AG20443 (cell line): Measurements from ENCODE around the gene PCSK6.
"Not testable (repeated sequence)": the region's sequence is repeated elsewhere in the genome, so short reads cannot be mapped to it uniquely, and the experiment has no call there.

Source experiments
- DNase-seq: peaks from one replicate; pipeline ENCODE4 v3.0.0; 2012; ENCODE audit warnings: low spot score, mixed read lengths

Gene PCSK6

DNA sequence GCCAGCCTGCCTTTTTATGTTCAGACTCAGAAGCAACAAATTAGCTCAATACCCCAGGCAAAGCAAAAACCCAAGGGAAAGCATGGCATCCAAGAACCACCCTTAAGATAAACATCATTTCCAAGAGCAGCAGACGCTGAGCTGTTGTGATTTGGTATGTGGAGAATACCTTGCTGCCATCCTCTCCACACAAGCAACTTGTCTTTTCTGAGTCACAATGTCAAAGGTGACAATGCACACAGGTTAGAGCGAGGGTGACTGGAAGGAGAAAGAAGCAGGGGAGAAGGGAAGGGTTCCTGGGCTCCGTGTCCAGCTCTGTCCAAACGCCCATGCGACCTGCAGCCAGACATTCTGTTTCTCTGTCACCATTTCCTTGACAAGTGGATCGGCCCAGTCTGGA lies 6.0 kb downstream of the PCSK6 start:
- DNase-seq: no peak

DNA sequence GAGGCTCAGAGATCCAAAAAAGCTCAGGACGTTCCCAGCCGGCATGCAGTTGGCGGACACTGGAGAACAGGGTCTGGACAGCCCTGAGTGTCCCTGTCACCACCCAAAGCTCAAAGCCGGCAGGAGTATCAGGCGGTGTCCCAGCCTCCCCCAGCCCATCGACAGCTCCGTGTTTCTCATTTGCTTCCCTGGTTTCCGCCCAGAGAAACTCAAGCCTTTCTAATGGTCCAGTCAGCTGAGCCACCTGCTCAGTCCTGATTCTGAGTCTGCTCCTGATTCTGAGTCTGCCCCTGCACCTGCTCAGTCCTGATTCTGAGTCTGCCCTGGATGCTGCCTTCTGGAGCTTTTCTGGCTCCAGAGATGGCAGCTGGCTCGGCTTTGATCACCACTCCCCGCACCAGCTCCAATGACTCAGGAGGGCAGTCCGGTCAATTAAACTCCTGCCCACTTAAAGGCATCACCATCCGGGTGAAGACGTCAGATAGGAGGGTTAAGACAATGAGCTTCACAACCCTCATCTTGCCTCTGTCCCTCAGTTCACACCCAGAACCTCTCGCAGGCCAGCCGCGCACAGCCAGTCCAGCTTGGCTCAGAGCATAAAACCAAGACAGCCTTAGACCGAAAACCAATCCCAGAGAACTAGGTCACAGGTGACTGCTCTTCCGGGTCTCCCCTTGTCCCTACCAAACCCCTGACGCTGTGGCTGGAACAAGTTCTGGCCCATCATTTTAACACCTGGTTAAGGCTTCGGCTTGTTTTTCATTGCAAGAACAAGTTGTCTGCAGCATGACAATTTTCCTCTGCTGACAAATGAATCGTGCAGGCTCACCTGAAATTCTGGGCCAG lies 6.8 kb downstream of the PCSK6 start:
- DNase-seq: no peak

DNA sequence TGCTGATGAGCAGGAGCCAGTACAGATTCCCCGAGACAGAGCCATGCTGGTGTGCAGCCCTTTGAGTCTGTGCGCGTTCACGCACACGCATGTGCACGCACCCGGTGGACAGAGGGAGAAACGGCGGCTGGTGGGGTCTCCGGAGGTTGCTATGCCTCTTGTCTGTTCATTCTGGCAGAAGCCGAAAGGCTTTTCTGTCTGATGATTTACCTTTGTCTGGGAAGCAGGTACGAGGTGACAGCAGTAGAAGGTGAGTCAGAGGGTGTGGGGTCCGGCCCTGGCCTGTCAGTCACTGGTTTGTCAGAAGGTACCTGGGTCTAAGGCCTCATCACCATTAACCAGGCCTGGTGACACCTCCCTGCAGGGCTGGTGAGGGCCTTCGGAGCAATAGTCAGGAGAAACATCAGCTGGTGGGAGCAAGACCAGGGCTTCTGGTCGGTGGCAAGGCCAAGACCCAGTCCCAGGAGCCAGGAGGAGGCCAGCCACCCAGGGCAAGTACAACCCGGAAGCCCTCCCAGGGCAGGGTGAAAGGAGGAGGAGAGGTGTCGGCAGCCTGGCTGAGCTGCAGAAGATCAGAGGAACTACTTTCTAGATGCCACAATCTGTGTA lies 7.5 kb downstream of the PCSK6 start:
- no peak for DNase-seq

DNA sequence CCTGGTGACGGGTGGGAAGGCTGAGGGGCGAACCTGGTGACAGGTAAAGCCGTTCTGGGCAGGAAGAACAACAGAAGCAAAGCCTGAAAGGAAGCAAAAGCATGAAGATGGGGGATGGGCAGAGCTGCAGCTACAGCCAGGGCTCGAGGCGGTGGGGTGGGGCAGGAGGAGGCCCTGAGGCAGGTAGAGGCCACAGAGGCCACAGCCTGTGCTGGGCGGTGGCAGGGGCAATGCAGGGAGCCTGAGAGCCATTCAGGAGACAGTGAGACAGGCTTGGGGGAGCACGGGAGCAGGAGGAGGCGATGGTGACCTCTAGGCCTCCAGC lies 8.2 kb downstream of the PCSK6 start:
- DNase-seq: no peak

DNA sequence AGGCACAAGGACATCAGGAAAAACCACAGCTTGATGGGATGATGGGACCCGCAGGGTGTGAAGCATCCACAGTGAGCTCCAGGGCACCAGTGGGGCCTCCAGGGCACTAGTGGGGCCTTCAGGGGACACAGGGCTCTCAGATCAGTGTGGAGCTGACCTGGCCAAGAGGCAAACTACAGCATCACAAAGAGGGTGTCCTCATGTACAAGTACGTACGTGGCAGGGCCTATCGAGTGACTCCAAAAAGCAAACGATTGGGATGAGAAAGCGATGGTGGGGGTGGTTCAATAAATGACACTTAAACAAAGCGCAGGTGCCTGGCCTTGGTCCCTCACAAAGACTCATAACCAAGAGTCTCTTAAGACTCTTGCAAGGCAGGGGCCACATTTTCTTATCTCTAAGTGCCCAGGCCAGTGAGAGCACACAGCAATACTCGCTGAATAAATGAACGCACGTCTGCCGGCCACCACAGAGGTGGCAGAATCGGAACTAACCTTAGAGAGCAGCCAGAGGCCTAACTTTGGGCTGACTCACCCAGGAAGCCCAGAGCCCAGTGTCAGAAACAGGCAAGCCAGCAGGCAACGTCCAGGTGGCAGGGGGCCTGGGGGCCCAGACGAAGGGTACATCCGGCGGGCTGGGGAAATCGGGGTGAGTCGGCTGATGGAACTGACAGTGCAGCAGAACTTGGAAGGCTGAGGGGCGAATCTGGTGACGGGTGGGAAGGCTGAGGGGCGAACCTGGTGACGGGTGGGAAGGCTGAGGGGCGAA lies 8.7 kb downstream of the PCSK6 start:
- DNase-seq: no peak

DNA sequence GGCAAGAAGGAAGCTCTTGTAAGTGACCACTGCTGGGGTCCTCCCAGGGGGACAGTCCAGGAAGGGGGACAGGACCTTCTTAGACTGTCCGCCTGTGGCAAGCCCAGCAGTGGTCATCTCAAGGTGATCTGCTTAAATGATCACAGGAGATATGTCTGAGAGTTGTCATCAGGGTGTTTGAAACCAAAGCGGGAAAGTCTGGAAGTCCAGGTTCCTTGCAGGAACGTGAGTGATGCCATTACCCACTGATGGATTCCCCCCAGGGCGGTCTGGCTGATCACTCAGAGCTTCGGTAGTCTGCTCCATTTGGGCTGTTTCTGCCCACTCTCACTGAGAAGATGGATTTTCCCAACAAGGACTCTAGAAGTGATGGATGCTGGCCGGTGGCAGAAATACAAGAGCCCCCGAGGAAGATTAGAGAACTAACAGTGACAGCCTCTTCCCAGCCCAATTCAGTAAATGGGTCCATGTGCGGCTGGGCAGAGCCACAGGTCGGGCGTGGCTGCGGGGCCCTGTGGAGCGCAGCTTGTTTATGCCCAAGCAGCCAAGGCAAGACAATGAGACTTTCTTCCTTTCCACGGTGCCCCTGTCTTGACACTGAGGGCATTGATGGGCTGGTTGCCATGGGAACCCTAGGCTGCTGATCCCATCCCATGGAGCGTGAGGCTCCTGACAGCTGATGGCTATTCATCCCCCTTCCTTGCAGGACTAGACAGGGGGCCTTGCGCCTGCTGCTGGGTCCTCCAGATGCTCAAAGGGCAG lies 9.5 kb downstream of the PCSK6 start:
- no peak for DNase-seq

DNA sequence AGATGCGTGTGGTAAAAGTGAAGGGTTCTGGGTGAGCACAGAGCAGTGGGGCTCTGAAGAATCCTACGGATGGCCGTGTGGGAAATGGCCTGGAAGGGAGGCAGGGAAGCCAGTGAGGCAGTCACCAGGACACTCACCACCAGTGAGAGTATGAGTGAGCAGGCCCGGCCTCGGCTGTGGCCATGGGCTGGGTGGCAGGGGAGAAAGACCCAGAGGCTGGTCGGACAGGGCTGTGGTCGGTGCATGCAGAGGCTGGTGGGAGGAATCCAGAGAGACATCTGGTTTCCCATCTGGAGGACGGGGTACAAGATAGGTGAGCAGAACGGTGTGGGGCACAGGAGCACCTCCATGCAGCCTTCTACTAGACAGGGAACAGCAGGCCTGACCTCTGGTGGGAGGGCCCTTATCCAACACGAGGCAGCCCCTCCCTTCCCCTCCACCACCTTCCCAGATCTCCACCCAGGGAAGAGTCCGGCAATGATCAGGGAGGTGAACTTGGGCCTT lies 10.1 kb downstream of the PCSK6 start:
- DNase-seq: no peak

DNA sequence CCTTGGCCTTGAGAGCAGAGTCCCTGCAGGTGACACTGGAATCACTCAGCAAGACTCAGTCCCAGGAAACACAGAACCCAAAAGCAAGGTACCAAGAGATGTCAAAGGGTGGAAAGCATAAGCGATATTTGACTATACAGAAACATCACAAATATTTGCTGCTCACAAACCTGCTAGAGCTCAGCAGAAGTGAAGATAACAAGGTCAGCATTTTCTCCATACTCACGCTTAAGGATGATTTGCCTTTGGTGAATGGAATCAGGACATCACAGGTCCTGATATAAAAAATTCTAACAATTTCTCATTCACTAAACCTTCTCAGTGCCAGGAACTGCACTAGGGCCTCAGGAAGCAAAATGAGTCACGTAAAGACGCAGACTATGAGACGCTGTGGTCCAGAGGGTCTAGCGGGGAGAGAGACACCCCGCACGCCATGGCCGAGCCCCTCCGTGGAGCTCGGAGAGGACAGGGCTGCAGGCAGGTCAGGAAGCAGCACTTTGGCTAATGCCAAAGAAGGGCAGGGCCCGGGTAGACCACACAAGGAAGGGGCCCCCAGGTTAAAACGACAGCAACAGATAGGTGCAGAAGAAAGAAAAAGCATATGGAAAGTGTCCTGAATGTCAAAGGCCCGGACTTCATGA lies 10.7 kb downstream of the PCSK6 start:
- DNase-seq: no peak

DNA sequence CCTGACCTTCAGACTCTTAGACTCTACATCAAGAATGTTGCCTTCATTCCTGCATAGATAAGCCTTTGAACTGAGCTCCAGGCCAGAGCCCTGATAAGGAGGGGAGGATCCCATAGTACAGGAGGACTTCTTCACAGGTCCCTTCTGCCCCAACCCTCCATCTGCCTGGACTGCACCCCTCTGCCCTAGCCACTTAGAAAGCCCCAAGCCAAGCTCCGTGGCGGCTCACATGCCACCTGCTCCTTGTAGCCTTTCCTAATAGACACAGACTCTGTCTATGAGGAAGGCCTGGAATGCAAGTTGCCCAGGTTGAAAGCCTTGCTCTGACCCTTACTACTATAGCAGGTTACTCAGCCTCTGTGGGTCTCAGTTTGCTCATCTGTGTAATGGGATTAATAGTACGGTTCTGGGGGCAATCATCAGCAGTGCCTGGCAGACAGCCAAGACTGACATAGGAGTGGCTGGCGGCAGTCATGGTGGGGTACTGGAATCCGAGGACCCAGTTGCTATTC lies 11.6 kb downstream of the PCSK6 start:
- DNase-seq: no peak

DNA sequence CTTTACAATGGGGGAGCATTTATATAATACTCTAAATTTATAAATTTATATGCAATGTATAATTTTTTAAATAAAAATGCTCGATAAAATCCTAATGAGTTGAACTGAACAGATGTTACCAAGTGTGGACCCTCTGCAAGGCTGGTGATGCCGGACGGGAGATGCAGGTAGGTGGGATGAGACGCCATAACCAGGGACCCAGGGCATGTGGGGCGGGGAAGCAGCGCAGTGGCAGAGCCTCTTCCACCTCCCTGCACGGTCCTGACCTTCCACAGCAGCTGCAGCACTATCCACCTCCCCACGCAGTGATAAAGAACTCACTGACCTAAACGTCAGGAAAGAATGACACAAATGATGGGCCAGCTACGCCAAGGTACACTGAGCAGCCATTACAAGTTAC lies 12.8 kb downstream of the PCSK6 start:
- DNase-seq: no peak

DNA sequence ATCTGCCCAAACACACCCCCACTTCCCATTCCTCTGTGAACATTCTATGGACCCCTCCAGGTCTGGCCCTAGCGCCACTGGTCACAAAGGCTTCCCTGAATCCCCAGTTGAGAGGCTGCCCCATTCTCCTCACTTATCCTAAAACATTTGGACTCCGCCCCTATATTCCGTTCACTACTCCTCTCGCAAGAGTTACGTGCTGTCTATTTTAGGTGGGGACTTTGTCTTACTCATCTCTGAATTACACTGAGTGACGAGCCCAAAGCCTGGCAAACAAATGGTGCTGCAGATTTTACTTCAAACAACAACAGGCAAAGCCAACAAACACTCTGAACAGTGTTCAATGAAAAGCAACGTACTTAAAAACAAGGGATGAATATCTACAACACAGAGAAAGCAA lies 14.5 kb downstream of the PCSK6 start:
- DNase-seq: no peak

DNA sequence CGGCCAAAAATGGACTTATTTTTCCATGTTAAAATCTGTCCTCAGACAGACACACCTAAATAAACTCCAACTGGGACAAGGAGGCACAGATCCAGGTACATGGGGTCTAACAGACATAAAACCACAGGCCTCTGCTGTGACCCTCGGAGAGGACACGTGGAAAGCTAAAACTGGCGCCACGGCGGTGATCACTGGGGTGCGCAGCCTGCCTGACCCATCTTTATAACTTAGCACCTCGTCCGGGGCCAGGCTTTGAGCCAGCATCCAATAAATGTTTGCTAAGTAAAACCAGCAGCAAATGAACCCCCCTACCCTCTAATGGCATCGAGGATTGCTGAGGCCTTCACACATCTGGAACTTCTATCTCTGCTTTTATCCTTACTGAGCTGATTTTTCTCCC lies 15.3 kb downstream of the PCSK6 start:
- DNase-seq: no peak

DNA sequence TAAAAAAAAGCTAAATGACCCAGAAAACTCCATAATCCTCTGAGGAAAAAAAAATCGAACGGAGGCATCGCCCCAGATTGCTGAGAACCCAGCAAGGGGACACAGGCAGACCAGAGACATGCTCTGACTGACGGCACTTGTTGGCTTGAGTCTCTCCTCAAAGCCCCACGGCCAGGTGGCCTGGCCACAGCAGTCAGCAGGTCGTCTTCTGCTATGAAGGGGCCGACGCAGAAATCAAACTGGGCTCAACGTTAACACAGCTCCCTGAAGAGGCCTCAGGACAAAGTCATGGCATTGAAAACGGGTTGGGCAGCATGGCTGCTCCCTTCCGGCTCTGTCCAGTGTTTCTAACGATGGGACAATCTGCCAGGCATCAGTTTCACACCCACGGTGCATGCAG lies 17.5 kb downstream of the PCSK6 start:
- no peak for DNase-seq

DNA sequence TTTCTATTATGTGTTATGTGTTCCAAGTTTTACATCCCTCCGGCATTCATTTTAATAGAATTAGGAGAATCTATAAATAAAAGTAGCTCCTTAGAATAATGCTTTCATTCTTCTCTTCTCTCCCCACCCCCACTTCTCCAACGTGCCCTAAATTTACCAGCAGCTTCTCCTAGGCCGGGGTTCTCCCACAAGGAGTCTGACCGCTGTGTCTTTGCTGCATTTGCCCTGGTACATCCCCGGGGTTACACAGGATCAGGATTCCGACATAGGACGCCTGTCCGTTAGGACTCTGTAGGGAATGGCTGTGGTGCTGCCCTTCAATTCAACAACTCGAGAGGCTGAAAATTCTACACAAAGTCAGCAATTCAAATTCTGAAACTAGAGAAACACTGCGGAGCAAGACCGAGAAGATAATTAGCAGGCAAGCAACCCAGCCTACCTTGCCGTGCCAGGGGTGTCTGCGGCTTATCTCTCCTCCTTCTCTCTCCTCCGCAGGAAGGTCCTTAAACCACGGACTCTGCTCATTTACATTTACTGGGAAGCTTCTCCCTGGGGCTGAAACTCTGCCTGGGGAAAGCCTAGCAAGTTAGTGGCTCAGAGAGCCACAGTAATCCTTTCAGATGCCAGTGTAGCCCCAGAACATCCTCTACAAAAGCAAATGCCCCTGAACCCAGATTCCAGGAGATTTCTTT lies 18.8 kb downstream of the PCSK6 start:
- DNase-seq: no peak

DNA sequence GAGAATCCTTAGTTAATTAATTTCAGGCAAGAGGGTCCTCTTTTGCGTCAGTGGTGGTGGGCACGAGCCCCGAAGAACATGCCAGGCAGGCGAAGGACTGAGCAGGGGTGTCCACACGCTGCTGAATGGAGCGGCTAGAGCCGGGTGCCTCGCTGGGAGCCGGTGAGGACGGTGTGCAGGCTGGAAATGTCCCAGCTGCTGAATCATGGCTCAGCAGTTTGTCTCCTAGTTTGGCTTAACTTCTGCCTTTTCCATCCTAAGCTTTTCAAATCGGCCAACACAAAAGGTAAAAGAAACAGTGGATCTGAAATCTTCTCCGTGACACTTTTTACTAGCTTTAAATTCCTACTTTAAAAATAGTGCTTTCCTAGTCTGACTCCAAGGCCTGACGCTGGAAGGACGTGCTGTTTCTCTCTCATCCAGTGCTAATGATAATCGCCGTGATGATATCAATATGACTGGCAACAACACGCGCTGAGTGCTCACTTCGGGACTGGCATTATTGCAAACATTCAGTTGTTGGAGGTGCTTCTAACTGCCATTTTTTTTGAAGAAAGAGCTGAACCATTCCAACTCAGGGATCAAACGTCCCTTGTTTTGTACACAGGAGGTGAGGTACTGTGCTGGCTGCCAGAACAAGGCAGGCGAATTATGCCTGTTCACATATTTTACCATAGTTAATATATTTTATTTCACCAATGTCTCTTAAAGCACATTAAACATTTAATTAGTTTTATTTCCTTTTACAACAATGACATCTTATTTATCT lies 19.8 kb downstream of the PCSK6 start:
- no peak for DNase-seq

DNA sequence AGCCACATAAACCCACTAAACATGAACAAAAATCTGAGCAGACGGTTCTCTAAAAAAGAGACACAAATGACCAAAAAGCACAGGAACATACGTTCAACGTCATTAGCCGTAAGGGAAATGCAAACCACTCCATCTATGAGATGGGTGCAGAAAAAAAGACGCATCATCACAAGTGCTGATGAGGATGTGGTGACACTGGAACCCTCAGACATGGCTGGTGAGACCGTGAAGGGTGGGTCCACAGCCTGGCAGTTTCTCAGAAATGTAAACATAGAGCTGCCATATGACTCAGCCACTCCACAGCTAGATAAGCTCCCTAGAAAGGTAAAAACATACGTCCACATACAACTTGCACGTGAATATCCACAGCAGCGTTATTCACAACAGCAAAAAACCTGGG lies 23.3 kb downstream of the PCSK6 start:
- DNase-seq: no peak

DNA sequence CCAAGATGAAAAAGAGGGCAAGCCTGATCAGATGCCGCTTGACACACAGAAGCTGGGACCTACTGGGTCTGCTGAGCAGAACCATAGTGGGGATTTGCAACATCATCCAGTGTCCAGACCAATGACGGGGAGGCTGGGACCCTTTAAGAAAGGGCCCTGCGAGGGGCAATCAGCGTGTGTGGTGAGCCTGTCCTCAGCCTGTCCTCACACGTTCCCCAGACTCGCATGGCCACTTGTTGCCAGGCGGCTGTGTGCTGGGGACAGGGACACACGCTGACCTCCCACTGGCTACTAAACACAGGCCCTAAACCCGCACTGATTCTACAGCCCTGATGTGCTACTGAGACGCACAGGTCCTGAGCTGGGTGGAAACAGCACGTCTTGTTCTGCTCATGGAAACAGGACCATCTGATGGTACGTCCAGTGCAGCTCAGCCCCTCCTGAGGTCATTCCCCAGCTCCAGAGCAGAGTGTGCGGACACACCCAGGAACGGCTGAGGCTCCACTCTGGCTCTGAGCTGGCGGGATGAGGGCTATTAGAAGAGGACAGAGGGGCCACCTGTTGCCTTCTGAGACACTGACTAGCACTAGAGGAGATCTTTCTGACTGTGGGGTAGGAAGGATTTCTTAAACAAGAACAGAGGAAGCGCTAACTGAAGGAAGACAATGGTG lies 24.4 kb downstream of the PCSK6 start:
- DNase-seq: no peak

DNA sequence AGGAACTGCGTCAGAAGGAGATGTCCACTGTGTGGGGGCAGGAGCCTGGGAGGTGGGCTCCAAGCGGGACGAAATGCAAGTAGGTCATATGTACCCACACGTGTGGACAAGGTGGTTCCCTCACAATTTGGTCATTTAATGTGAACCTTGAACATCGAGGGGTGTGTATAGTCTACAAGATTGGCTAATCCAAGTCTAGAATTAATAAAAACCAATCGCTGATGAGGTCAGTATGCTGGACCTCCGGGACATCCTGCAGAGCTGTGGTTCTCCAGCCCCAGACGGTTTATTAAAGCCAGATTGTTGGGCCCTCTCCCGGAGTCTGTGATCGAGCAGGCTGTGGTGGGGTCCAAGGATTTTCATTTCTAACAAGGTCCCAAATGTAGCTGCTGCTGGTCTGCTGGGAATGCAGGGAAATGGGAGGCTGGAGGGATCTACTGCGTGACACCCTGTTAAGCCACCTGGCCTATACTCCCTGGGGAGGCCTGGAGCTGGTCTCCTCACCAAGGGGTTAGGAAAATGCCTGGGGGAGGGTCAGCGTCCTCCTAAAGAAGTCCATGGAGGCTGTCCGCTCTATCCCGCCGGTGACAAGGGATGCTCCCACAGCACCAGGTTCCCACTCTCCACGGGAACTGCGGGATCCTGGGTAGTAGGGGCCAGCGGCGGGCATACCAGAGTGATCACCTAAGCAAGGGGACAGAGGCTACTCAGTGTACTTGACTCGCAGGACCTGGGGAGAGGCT lies 25.1 kb downstream of the PCSK6 start:
- DNase-seq: no peak

DNA sequence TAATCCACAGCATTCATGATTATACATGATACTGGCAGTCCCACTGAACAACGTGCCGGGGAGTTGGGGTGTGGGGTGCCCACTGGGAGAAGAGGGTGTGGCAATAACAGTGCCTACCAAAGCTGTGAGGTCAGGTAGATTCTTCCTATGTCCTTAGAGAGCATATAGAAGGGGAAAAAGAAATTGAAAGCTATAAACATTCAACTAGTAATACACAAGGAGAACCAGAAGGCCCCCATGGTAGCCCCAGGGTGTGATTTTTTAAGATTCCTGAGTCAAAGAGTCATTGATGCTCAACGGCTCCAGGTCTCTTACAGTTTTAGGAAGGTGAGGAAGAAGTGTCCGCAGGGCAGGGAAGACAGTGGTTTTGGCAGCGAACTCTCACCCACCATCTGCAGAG lies 25.8 kb downstream of the PCSK6 start:
- DNase-seq: not testable (repeated sequence)
